ENCODE results near the gene RASGEF1B.

The RASGEF1B gene

GRCh38 chr4:81468678-81469077 lies 3.0 kb downstream of the RASGEF1B start:
- TF ChIP-seq SIN3A (IDR thresholded peaks at IDR 0.05; ENCODE audit: borderline replicate concordance, insufficient read depth, low read length) (no peak), FOXP2 (optimal IDR thresholded peaks at IDR 0.05; ENCODE audit: borderline replicate concordance, extremely low read depth, extremely low read length, insufficient read depth) (no peak), TAF1 (IDR thresholded peaks at IDR 0.05; ENCODE audit: borderline replicate concordance, insufficient read depth, low read length) (no peak), POLR2AphosphoS5 (IDR thresholded peaks at IDR 0.05; ENCODE audit: low read depth, low read length) (no peak), REST (IDR thresholded peaks at IDR 0.05; ENCODE audit: insufficient read depth in 1 of 2, low read depth in 2 of 2, low read length in 2 of 2) (no peak)

GRCh38 chr4:81467672-81467964 lies 4.1 kb downstream of the RASGEF1B start:
- TF ChIP-seq TAF1 (IDR thresholded peaks at IDR 0.05; ENCODE audit: borderline replicate concordance, insufficient read depth, low read length): no peak
- no peak for TF ChIP-seq SIN3A (IDR thresholded peaks at IDR 0.05; ENCODE audit: borderline replicate concordance, insufficient read depth, low read length)
- no peak for TF ChIP-seq REST (IDR thresholded peaks at IDR 0.05; ENCODE audit: insufficient read depth in 1 of 2, low read depth in 2 of 2, low read length in 2 of 2)
- TF ChIP-seq POLR2AphosphoS5 (IDR thresholded peaks at IDR 0.05; ENCODE audit: low read depth, low read length): no peak
- no peak for TF ChIP-seq FOXP2 (optimal IDR thresholded peaks at IDR 0.05; ENCODE audit: borderline replicate concordance, extremely low read depth, extremely low read length, insufficient read depth)

GRCh38 chr4:81466841-81467671 lies 4.7 kb downstream of the RASGEF1B start:
- TF ChIP-seq TAF1 (IDR thresholded peaks at IDR 0.05; ENCODE audit: borderline replicate concordance, insufficient read depth, low read length): peak; percentile 22; the same call in 1 of the 2 replicates
- TF ChIP-seq FOXP2 (optimal IDR thresholded peaks at IDR 0.05; ENCODE audit: borderline replicate concordance, extremely low read depth, extremely low read length, insufficient read depth): no peak
- no peak for TF ChIP-seq POLR2AphosphoS5 (IDR thresholded peaks at IDR 0.05; ENCODE audit: low read depth, low read length)

- TF ChIP-seq POLR2AphosphoS5 (IDR thresholded peaks at IDR 0.05; ENCODE audit: low read depth, low read length) (no peak), REST (IDR thresholded peaks at IDR 0.05; ENCODE audit: insufficient read depth in 1 of 2, low read depth in 2 of 2, low read length in 2 of 2) (no peak), FOXP2 (optimal IDR thresholded peaks at IDR 0.05; ENCODE audit: borderline replicate concordance, extremely low read depth, extremely low read length, insufficient read depth) (no peak), SIN3A (IDR thresholded peaks at IDR 0.05; ENCODE audit: borderline replicate concordance, insufficient read depth, low read length) (no peak), TAF1 (IDR thresholded peaks at IDR 0.05; ENCODE audit: borderline replicate concordance, insufficient read depth, low read length) (no peak)
These were observed 6.0 kb downstream of the RASGEF1B start for GRCh38 chr4:81465406-81466340.

GRCh38 chr4:81460834-81461233 lies 10.9 kb downstream of the RASGEF1B start:
- TF ChIP-seq POLR2AphosphoS5 (IDR thresholded peaks at IDR 0.05; ENCODE audit: low read depth, low read length): no peak
- TF ChIP-seq SIN3A (IDR thresholded peaks at IDR 0.05; ENCODE audit: borderline replicate concordance, insufficient read depth, low read length): no peak
- TF ChIP-seq REST (IDR thresholded peaks at IDR 0.05; ENCODE audit: insufficient read depth in 1 of 2, low read depth in 2 of 2, low read length in 2 of 2): no peak
- no peak for TF ChIP-seq TAF1 (IDR thresholded peaks at IDR 0.05; ENCODE audit: borderline replicate concordance, insufficient read depth, low read length)
- no peak for TF ChIP-seq FOXP2 (optimal IDR thresholded peaks at IDR 0.05; ENCODE audit: borderline replicate concordance, extremely low read depth, extremely low read length, insufficient read depth)

All from PFSK-1 (cell line).